Measurements from ENCODE around the gene CUX1.

CUX1 gene

GRCh38 chr7:102073931-102074880, 256.8 kb downstream of the CUX1 start:
- TF ChIP-seq CREB1 (IDR thresholded peaks at IDR 0.05; ENCODE audit: low read depth) (no peak), ZBTB7A (IDR thresholded peaks at IDR 0.05; ENCODE audit: low read depth) (no peak), TAF1 (IDR thresholded peaks at IDR 0.05; ENCODE audit: low read depth) (no peak)

- TF ChIP-seq TAF1 (IDR thresholded peaks at IDR 0.05; ENCODE audit: low read depth), result no peak
These were observed 257.7 kb downstream of the CUX1 start for GRCh38 chr7:102075126-102075525.

- TF ChIP-seq, protein P1, sequence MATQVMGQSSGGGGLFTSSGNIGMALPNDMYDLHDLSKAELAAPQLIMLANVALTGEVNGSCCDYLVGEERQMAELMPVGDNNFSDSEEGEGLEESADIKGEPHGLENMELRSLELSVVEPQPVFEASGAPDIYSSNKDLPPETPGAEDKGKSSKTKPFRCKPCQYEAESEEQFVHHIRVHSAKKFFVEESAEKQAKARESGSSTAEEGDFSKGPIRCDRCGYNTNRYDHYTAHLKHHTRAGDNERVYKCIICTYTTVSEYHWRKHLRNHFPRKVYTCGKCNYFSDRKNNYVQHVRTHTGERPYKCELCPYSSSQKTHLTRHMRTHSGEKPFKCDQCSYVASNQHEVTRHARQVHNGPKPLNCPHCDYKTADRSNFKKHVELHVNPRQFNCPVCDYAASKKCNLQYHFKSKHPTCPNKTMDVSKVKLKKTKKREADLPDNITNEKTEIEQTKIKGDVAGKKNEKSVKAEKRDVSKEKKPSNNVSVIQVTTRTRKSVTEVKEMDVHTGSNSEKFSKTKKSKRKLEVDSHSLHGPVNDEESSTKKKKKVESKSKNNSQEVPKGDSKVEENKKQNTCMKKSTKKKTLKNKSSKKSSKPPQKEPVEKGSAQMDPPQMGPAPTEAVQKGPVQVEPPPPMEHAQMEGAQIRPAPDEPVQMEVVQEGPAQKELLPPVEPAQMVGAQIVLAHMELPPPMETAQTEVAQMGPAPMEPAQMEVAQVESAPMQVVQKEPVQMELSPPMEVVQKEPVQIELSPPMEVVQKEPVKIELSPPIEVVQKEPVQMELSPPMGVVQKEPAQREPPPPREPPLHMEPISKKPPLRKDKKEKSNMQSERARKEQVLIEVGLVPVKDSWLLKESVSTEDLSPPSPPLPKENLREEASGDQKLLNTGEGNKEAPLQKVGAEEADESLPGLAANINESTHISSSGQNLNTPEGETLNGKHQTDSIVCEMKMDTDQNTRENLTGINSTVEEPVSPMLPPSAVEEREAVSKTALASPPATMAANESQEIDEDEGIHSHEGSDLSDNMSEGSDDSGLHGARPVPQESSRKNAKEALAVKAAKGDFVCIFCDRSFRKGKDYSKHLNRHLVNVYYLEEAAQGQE (IDR thresholded peaks at IDR 0.05; ENCODE audit: low read depth), result no peak
- no peak for TF ChIP-seq CREB1 (IDR thresholded peaks at IDR 0.05; ENCODE audit: low read depth)
- TF ChIP-seq TCF12 (IDR thresholded peaks at IDR 0.05; ENCODE audit: low read depth), result no peak
- no peak for TF ChIP-seq RAD21 (IDR thresholded peaks at IDR 0.05; ENCODE audit: low read depth)
- no peak for TF ChIP-seq TEAD4 (IDR thresholded peaks at IDR 0.05)
- no peak for TF ChIP-seq ZBTB7A (IDR thresholded peaks at IDR 0.05; ENCODE audit: low read depth)
- no peak for TF ChIP-seq MAX (IDR thresholded peaks at IDR 0.05)
These were observed 258.2 kb downstream of the CUX1 start for GRCh38 chr7:102075553-102076135.

DNA sequence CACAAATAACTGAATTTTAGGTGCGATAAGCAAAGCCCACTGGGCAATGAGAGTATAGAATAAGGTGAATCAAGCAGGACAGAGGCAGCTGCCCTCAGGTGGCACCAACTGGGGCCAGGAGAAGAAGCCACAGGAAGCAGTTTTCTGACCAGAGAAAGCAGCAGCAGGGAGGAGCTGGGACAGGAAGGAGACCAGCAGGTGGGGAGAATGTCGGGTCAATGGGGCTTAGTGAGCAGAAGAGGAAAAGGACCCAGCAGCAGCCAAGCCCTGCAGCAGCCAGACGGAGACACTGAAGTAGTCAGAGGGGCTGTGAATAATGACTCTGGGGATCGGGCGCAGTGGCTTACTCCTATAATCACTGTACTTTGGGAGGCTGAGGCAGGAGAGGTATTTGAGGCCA, 259.7 kb downstream of the CUX1 start:
- TF ChIP-seq NFIC (IDR thresholded peaks at IDR 0.05), result no peak
- TF ChIP-seq TCF12 (IDR thresholded peaks at IDR 0.05; ENCODE audit: low read depth), result no peak
- no peak for TF ChIP-seq TEAD4 (IDR thresholded peaks at IDR 0.05)
- no peak for TF ChIP-seq EP300 (IDR thresholded peaks at IDR 0.05; ENCODE audit: borderline replicate concordance)
- TF ChIP-seq EGR1 (IDR thresholded peaks at IDR 0.05), result no peak
- TF ChIP-seq MAX (IDR thresholded peaks at IDR 0.05), result no peak
- TF ChIP-seq, protein P1 (IDR thresholded peaks at IDR 0.05; ENCODE audit: low read depth), result no peak
- no peak for TF ChIP-seq CREB1 (IDR thresholded peaks at IDR 0.05; ENCODE audit: low read depth)
- TF ChIP-seq FOXM1 (IDR thresholded peaks at IDR 0.05; ENCODE audit: borderline replicate concordance, low read depth), result no peak
- no peak for TF ChIP-seq TAF1 (IDR thresholded peaks at IDR 0.05; ENCODE audit: low read depth)
- no peak for TF ChIP-seq RAD21 (IDR thresholded peaks at IDR 0.05; ENCODE audit: low read depth)
- no peak for TF ChIP-seq CEBPB (IDR thresholded peaks at IDR 0.05)
- TF ChIP-seq YY1 (IDR thresholded peaks at IDR 0.05; ENCODE audit: low read depth), result no peak
- no peak for TF ChIP-seq ZBTB7A (IDR thresholded peaks at IDR 0.05; ENCODE audit: low read depth)
- TF ChIP-seq, protein P2, sequence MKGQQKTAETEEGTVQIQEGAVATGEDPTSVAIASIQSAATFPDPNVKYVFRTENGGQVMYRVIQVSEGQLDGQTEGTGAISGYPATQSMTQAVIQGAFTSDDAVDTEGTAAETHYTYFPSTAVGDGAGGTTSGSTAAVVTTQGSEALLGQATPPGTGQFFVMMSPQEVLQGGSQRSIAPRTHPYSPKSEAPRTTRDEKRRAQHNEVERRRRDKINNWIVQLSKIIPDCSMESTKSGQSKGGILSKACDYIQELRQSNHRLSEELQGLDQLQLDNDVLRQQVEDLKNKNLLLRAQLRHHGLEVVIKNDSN (IDR thresholded peaks at IDR 0.05), result no peak

GRCh38 chr7:102079140-102080018, 262.0 kb downstream of the CUX1 start:
- TF ChIP-seq CEBPB (IDR thresholded peaks at IDR 0.05) (no peak), NFIC (IDR thresholded peaks at IDR 0.05) (no peak), MAX (IDR thresholded peaks at IDR 0.05) (no peak), TCF12 (IDR thresholded peaks at IDR 0.05; ENCODE audit: low read depth) (no peak), FOXM1 (IDR thresholded peaks at IDR 0.05; ENCODE audit: borderline replicate concordance, low read depth) (no peak), ZBTB7A (IDR thresholded peaks at IDR 0.05; ENCODE audit: low read depth) (no peak), RAD21 (IDR thresholded peaks at IDR 0.05; ENCODE audit: low read depth) (no peak), EP300 (IDR thresholded peaks at IDR 0.05; ENCODE audit: borderline replicate concordance) (no peak), TAF1 (IDR thresholded peaks at IDR 0.05; ENCODE audit: low read depth) (no peak), EGR1 (IDR thresholded peaks at IDR 0.05) (no peak), CREB1 (IDR thresholded peaks at IDR 0.05; ENCODE audit: low read depth) (no peak), YY1 (IDR thresholded peaks at IDR 0.05; ENCODE audit: low read depth) (no peak), TEAD4 (IDR thresholded peaks at IDR 0.05) (no peak)
- TF ChIP-seq, protein P2 (IDR thresholded peaks at IDR 0.05), result no peak
- TF ChIP-seq, protein P1 (IDR thresholded peaks at IDR 0.05; ENCODE audit: low read depth), result no peak
